K562 (cell line): ENCODE results near the gene CSTB. TPM values are rescaled to one million over a fixed set of nuclear protein-coding genes. Genes with fewer than 3 reads are reported as not detected.

Experiments used
- ATF7 ChIP-seq: fragments of 450-650 bp; IDR thresholded peaks from 2 replicates; pipeline ENCODE4 v1.7.1; 2014; ENCODE audit warnings: mild to moderate bottlenecking, moderate library complexity
- BCOR ChIP-seq: fragments of 450-650 bp; IDR thresholded peaks from 2 replicates; pipeline ENCODE4 v1.6.1; 2016
- CTBP1 ChIP-seq: fragments of 450-650 bp; IDR thresholded peaks from 2 replicates; pipeline ENCODE4 v1.6.1; 2016; ENCODE audit warnings: borderline replicate concordance
- E2F3 ChIP-seq: fragments of 250-450 bp; sonication (Bioruptor Pico); IDR thresholded peaks from 2 replicates; pipeline ENCODE4 v1.4.0; 2020; ENCODE audit warnings: mild to moderate bottlenecking
- KLF13 ChIP-seq: fragments of 450-650 bp; IDR thresholded peaks from 2 replicates; pipeline ENCODE4 v1.6.1; 2016; ENCODE audit warnings: missing genetic modification characterization, low read depth, mild to moderate bottlenecking, missing compliant biosample characterization, moderate library complexity, borderline replicate concordance
- MAFF ChIP-seq: IDR thresholded peaks from 2 replicates; pipeline ENCODE4 v1.6.1; 2012; ENCODE audit warnings: low read length, improper control_type of control experiment
- MAFK ChIP-seq: IDR thresholded peaks from 2 replicates; pipeline ENCODE4 v1.6.1; 2011; ENCODE audit warnings: low read length, improper control_type of control experiment
- MAZ ChIP-seq, 2 experiments: fragments of 450-650 bp in 1 of 2; sonication (generic) in 1 of 2; formaldehyde crosslinking; IDR thresholded peaks in 1 of 2; conservative IDR thresholded peaks in 1 of 2; 2 replicates each; pipeline versions ENCODE4 v1.4.0 to v1.5.0; 2020; ENCODE audit warnings: mild to moderate bottlenecking in 1 of 2, missing genetic modification reagents in 1 of 2
- NCOR1 ChIP-seq: fragments of 450-650 bp; IDR thresholded peaks from 2 replicates; pipeline ENCODE4 v1.6.1; 2016; ENCODE audit warnings: mild to moderate bottlenecking, moderate library complexity
- POLR2H ChIP-seq: IDR thresholded peaks from 2 replicates; pipeline ENCODE4 v1.6.1; 2016; ENCODE audit warnings: missing genetic modification characterization, low read depth, mild to moderate bottlenecking, control low read depth, missing compliant biosample characterization, moderate library complexity
- RBM17 ChIP-seq: fragments of 200-400 bp; formaldehyde crosslinking; IDR thresholded peaks from 2 replicates; pipeline ENCODE4 v1.6.1; 2017; ENCODE audit warnings: low read depth, mild to moderate bottlenecking, low read length, borderline replicate concordance
- SIN3A ChIP-seq, 2 experiments: fragments of 150-350 bp in 1 of 2; IDR thresholded peaks; 2 replicates each; pipeline ENCODE4 v1.6.1; 2011 to 2016; ENCODE audit warnings: borderline replicate concordance in 2 of 2, low read depth in 2 of 2, low read length in 2 of 2, mild to moderate bottlenecking in 2 of 2, moderate library complexity in 2 of 2; ENCODE audit not compliant: control insufficient read depth in 1 of 2
- TAF1 ChIP-seq: IDR thresholded peaks from 2 replicates; pipeline ENCODE4 v1.6.1; 2011; ENCODE audit warnings: mild to moderate bottlenecking, low read length, moderate library complexity; ENCODE audit not compliant: insufficient read depth, control insufficient read depth, severe bottlenecking; ENCODE audit errors: extremely low read depth
- U2AF2 ChIP-seq: fragments of 200-400 bp; formaldehyde crosslinking; optimal IDR thresholded peaks from 2 replicates; pipeline ENCODE3; 2017; ENCODE audit warnings: low read depth, mild to moderate bottlenecking, low read length
- ZFX ChIP-seq: sonication (generic); formaldehyde crosslinking; IDR thresholded peaks from 2 replicates; pipeline ENCODE4 v1.8.0; 2022; ENCODE audit warnings: mild to moderate bottlenecking, missing genetic modification reagents, moderate library complexity
- ZNF146 ChIP-seq: IDR thresholded peaks from one replicate; pipeline ENCODE4 v1.6.1; 2018; ENCODE audit warnings: missing compliant biosample characterization; ENCODE audit not compliant: unreplicated experiment
- ZNF75A ChIP-seq: fragments of 450-650 bp; formaldehyde crosslinking; IDR thresholded peaks from 2 replicates; pipeline ENCODE4 v1.4.0; 2020; ENCODE audit warnings: mild to moderate bottlenecking
- ZNF77 ChIP-seq: fragments of 250-450 bp; sonication (Bioruptor Pico); IDR thresholded peaks from 2 replicates; pipeline ENCODE4 v1.5.0; 2020
- polyA plus RNA-seq, 8 experiments: library from polyadenylated mRNA; depleted of rRNA in 4 of 8; stranded (reverse) in 5 of 8; unstranded in 3 of 8; fragments of >200 nt; fragmentation: Nextera tagmentation in 2 of 8; fragmentation: Illumina TruSeq in 1 of 8; extraction: Ambion mirVana in 2 of 8; extraction: Trizol in 1 of 8; gene quantifications; 2 replicates each; pipeline versions ENCODE4 v1.2.1 to v1.2.3, GENCODE V29; 2011 to 2014; ENCODE audit warnings: inconsistent platforms in 1 of 8, missing spikeins in 1 of 8
- total RNA-seq, 7 experiments: library from RNA; depleted of rRNA in 6 of 7; stranded (reverse); fragments of >200 nt in 6 of 7; fragmentation: Illumina TruSeq in 2 of 7; extraction: Trizol in 2 of 7; gene quantifications; 2 replicates each; pipeline versions ENCODE4 v1.2.1 to v1.2.3, GENCODE V29; 2011 to 2021; ENCODE audit warnings: low replicate concordance in 1 of 7
- TF ChIP-seq, protein P1 (sequence below): sonication (generic); formaldehyde crosslinking; IDR thresholded peaks from 2 replicates; pipeline ENCODE4 v1.4.0; 2020; ENCODE audit warnings: mild to moderate bottlenecking, missing genetic modification reagents
- TF ChIP-seq, protein P2 (sequence below): IDR thresholded peaks from 2 replicates; pipeline ENCODE4 v1.6.1; 2011; ENCODE audit not compliant: insufficient read length; ENCODE audit errors: extremely low read depth
- TF ChIP-seq, protein P3 (sequence below): fragments of 450-650 bp; IDR thresholded peaks from 2 replicates; pipeline ENCODE4 v1.6.1; 2014; ENCODE audit warnings: low read depth, mild to moderate bottlenecking, moderate library complexity, borderline replicate concordance
- TF ChIP-seq, protein P4 (sequence below): fragments of 450-650 bp; IDR thresholded peaks from 2 replicates; pipeline ENCODE4 v1.6.1; 2016; ENCODE audit warnings: missing biosample characterization, missing genetic modification characterization

CSTB gene
- total and polyA plus RNA-seq, 9 of the 15 experiments (the other 6 are each of a cell fraction or from before 2014, with no cell fraction given), result 12.4 to 65.0 (median 31.7) TPM

DNA sequence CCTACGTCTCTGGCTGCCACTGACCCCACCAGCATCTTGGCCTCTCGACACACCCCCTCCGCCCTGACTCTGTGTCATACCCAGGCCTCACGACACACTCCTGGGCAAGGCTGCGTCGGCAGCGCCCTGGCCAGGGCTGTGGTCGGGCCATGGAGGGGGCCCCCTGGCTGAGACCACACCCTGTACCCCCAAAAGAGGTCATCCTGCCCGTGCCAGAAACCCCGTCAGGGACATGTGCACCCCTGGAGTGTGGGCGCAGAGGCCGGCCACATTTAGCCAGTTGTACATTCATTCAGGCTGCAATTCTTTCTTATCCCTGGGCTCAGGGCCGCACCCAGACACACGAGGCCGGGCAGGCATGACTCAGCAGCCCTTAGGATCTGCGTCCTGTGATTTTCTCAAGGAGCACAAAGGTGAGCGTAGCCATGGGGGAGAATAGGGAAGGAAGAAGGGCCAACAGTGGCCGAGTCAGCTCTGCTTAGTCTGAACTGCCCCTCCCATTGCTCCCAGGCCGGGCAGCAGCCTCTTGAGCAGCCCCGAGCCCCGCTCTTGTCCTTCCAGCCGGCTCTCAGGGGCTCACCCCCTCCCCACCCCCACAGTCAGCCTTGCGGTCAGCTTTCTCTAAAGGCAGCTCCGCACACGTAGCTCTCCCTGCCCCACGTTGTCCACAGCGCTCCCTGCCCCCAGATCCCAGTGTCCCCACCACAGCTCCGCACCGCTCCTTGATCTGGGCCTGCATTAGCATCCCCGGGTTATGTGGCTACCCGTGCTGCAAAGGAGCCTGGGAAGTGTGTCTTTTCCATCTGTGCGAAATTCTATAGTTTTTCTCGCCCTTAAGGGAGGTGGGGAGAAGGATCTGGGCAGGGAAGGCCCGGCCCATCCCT lies 7.9 kb downstream of the CSTB start (continued):
- TF ChIP-seq ZNF146 (no peak), SIN3A (IDR thresholded peaks at IDR 0.05; ENCODE audit: borderline replicate concordance in 2 of 2, control insufficient read depth in 1 of 2, low read depth in 2 of 2, low read length in 2 of 2) (peak in 1 of 2 experiments; percentile 10; a peak in 1 of 4 replicates), NCOR1 (peak; percentile 57; the same call in 1 of the 2 replicates), MAZ (CRISPR knock-in tag; conservative IDR thresholded peaks at IDR 0.05 in 1 of 2, IDR thresholded peaks at IDR 0.05 in 1 of 2) (peak in 1 of 2 experiments; percentile 57; a peak in 1 of 4 replicates), POLR2H (tag) (0 out of 2 replicates have a peak, but pooled peaks have one; percentile 36), RBM17 (no peak), U2AF2 (no peak), ATF7 (peak; percentile 69; the same call in 1 of the 2 replicates), ZNF75A (CRISPR knock-in tag) (peak; percentile 56; the same call in 1 of the 2 replicates), TAF1 (no peak), CTBP1 (peak; percentile 73; the same call in 1 of the 2 replicates), ZNF77 (CRISPR knock-in tag) (no peak), BCOR (no peak), MAFF (peak; percentile 95), KLF13 (tag) (0 out of 2 replicates have a peak, but pooled peaks have one; percentile 17), E2F3 (CRISPR knock-in tag) (no peak), MAFK (peak; percentile 95), ZFX (CRISPR knock-in tag) (peak; percentile 96)
- TF ChIP-seq, protein P1, sequence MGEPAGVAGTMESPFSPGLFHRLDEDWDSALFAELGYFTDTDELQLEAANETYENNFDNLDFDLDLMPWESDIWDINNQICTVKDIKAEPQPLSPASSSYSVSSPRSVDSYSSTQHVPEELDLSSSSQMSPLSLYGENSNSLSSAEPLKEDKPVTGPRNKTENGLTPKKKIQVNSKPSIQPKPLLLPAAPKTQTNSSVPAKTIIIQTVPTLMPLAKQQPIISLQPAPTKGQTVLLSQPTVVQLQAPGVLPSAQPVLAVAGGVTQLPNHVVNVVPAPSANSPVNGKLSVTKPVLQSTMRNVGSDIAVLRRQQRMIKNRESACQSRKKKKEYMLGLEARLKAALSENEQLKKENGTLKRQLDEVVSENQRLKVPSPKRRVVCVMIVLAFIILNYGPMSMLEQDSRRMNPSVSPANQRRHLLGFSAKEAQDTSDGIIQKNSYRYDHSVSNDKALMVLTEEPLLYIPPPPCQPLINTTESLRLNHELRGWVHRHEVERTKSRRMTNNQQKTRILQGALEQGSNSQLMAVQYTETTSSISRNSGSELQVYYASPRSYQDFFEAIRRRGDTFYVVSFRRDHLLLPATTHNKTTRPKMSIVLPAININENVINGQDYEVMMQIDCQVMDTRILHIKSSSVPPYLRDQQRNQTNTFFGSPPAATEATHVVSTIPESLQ (CRISPR knock-in tag), result no peak
- TF ChIP-seq, protein P2, sequence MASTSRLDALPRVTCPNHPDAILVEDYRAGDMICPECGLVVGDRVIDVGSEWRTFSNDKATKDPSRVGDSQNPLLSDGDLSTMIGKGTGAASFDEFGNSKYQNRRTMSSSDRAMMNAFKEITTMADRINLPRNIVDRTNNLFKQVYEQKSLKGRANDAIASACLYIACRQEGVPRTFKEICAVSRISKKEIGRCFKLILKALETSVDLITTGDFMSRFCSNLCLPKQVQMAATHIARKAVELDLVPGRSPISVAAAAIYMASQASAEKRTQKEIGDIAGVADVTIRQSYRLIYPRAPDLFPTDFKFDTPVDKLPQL, result no peak
- TF ChIP-seq, protein P3, sequence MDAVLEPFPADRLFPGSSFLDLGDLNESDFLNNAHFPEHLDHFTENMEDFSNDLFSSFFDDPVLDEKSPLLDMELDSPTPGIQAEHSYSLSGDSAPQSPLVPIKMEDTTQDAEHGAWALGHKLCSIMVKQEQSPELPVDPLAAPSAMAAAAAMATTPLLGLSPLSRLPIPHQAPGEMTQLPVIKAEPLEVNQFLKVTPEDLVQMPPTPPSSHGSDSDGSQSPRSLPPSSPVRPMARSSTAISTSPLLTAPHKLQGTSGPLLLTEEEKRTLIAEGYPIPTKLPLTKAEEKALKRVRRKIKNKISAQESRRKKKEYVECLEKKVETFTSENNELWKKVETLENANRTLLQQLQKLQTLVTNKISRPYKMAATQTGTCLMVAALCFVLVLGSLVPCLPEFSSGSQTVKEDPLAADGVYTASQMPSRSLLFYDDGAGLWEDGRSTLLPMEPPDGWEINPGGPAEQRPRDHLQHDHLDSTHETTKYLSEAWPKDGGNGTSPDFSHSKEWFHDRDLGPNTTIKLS, result 0 out of 2 replicates have a peak, but pooled peaks have one; percentile 17
- TF ChIP-seq, protein P4, sequence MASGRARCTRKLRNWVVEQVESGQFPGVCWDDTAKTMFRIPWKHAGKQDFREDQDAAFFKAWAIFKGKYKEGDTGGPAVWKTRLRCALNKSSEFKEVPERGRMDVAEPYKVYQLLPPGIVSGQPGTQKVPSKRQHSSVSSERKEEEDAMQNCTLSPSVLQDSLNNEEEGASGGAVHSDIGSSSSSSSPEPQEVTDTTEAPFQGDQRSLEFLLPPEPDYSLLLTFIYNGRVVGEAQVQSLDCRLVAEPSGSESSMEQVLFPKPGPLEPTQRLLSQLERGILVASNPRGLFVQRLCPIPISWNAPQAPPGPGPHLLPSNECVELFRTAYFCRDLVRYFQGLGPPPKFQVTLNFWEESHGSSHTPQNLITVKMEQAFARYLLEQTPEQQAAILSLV (tag), result peak; percentile 9; the same call in 1 of the 2 replicates
